GM11168 (cell line): ENCODE results near the gene TIMP3.

Source experiments
- in situ Hi-C: fragments of 300-500 bp; cut with MboI; formaldehyde crosslinking; loops from one replicate; pipeline ENCODE4 v1.12.0; 2022; ENCODE audit warnings: low sequenced_read_pairs; ENCODE audit not compliant: unreplicated experiment

Gene TIMP3

DNA sequence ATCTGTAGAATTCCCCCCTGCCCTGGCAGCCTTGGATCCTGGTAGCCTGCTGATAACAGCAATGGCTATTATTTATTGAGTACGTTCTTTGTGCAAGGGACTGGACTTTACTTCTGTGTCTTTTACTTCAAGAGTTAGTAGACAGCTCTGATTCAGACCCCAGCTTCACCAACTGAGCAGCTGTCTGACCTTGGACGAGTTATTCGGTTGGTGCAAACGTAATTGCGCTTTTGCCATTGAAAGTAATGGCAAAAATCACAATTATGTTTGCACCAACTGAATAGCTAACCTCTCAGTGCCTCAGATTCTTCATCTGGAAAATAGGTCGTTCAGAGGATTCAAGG, 108.9 kb downstream of the TIMP3 start:
- in situ Hi-C loops, result no loop called here

DNA sequence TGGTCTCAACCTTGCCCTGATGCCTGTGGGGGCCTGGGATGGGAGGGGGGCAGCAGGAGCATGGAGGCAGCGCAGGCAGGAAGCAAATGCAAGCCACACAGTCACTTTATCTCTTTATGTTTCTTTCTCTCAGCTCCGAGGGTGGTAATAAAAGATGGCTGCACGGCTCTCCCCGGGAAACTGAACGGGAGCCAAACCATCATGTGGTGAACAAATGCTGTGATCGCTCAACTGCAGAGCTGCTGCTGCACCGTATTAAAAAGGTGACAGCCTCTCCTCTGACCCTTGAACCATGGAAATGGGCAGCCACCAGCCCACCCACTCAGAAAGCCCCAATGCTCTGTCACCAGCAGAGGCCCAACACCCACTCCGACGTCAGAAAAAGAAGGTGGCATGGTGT, 110.0 kb downstream of the TIMP3 start:
- in situ Hi-C loops, result no loop called here
